ENCODE results near the gene PPP6R3. TPM values are rescaled to one million over a fixed set of nuclear protein-coding genes. Genes with fewer than 3 reads are reported as not detected.

PPP6R3 gene
- total RNA-seq, 1 donor from 2014 or later, result 86.6 TPM

DNA sequence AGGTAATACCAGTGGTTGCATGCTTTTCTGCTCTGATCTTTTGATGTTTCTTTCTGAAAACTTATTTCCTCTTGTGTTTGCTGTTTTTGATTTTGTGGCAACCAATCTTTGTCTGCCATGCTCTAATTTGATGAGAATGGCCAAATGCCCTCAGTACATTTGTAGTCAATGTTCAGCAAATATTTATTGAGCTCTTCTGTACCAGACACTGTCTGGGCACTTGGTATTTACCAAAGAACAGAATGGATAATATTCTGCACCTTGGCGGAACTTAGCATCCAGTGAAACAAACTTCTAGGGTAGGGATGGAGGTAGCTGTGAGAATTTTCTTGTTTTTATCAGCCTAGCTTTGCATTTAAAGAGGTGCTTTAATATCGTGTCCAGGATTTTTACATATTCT is 19.6 kb downstream of the PPP6R3 start:
- Mint-ChIP-seq H3K9me3 (ENCODE audit: unreplicated experiment) (no peaks in the 10 kb centered on the region), H3K4me1 (ENCODE audit: unreplicated experiment) (peaks cover 27% of the 10 kb centered on the region), H3K4me3 (ENCODE audit: unreplicated experiment) (no peak overlapping the region), H3K27me3 (ENCODE audit: unreplicated experiment) (no peaks in the 10 kb centered on the region), H3K36me3 (ENCODE audit: unreplicated experiment) (peaks cover 7% of the 10 kb centered on the region), H3K27ac (ENCODE audit: unreplicated experiment) (no peak overlapping the region)
- TF ChIP-seq, protein P1, sequence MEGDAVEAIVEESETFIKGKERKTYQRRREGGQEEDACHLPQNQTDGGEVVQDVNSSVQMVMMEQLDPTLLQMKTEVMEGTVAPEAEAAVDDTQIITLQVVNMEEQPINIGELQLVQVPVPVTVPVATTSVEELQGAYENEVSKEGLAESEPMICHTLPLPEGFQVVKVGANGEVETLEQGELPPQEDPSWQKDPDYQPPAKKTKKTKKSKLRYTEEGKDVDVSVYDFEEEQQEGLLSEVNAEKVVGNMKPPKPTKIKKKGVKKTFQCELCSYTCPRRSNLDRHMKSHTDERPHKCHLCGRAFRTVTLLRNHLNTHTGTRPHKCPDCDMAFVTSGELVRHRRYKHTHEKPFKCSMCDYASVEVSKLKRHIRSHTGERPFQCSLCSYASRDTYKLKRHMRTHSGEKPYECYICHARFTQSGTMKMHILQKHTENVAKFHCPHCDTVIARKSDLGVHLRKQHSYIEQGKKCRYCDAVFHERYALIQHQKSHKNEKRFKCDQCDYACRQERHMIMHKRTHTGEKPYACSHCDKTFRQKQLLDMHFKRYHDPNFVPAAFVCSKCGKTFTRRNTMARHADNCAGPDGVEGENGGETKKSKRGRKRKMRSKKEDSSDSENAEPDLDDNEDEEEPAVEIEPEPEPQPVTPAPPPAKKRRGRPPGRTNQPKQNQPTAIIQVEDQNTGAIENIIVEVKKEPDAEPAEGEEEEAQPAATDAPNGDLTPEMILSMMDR (IDR thresholded peaks at IDR 0.05), result no peak
- no peak for DNase-seq (ENCODE audit: extremely low spot score, unreplicated experiment)

DNA sequence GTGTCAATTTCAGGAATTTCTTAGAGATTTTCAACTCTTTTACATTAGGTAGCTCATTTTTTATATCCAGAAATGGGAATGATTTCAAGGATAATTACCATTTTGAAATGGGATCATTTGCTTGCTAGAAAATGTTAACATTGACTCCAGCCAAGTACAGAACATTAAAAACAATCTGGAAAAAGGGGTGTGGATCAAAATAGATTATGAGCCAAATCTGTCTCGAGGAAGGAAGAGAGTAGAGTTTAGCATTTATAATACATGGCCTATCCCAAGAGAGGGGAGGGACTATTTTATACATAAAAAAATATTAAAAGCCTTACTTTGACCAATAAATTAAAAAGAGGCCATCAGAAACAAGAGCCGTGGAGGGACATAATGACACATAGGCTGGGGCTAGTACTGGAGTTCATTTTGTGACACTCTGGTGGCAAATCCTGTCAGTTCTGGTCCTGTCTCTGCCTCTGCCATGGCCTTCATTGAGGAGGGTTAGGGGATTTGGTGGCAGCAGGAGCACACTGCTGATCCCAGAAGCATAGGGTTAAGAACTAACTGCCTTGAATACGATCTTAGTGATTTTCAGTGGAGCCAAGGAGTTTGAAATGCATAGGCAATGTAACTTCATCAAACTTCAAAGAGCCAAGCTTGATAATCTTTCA is 20.4 kb downstream of the PPP6R3 start:
- Mint-ChIP-seq H3K27me3 (ENCODE audit: unreplicated experiment) (no peaks in the 10 kb centered on the region), H3K36me3 (ENCODE audit: unreplicated experiment) (peaks cover 7% of the 10 kb centered on the region), H3K27ac (ENCODE audit: unreplicated experiment) (no peak overlapping the region), H3K4me1 (ENCODE audit: unreplicated experiment) (peaks cover 26% of the 10 kb centered on the region), H3K4me3 (ENCODE audit: unreplicated experiment) (no peak overlapping the region), H3K9me3 (ENCODE audit: unreplicated experiment) (no peaks in the 10 kb centered on the region)
- no peak for DNase-seq (ENCODE audit: extremely low spot score, unreplicated experiment)
- TF ChIP-seq, protein P1 (IDR thresholded peaks at IDR 0.05), result no peak

DNA sequence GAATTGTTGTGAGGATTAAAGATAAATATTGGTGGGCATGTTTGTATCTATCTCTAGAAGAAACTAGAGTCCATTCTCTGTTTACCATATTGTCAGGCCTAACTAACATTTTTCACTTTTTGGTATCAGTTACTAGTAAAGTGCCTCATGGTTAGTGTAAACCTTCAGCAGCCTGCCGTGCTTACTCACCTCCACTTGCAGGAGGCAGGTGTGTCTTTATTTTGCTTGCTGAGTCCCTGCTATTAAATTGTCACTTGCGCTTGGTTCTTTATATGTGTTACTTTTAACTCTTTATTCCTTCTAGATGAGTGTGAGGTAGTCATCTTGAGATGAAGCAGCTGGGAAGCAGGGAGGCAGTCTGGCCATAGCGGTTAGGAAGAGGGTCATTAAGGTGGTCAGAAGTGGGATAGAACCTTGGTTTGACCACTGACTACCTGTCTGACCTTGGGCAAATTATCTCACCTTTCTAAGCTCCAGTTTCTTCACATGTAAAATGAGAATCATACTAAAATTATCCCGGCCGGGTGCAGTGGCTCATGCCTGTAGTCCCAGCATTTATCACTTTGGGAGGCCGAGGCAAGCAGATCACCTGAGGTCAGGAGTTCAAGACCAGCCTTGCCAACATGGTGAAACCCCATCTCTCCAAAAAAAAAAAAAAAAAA is 21.2 kb downstream of the PPP6R3 start:
- no peaks in the 10 kb centered on the region for H3K27me3 Mint-ChIP-seq (ENCODE audit: unreplicated experiment)
- H3K4me3 Mint-ChIP-seq (ENCODE audit: unreplicated experiment), result no peak overlapping the region
- H3K9me3 Mint-ChIP-seq (ENCODE audit: unreplicated experiment), result no peaks in the 10 kb centered on the region
- H3K4me1 Mint-ChIP-seq (ENCODE audit: unreplicated experiment), result peaks cover 28% of the 10 kb centered on the region
- H3K36me3 Mint-ChIP-seq (ENCODE audit: unreplicated experiment), result peaks cover 8% of the 10 kb centered on the region
- TF ChIP-seq, protein P1 (IDR thresholded peaks at IDR 0.05), result no peak
- H3K27ac Mint-ChIP-seq (ENCODE audit: unreplicated experiment), result no peak overlapping the region
- DNase-seq (ENCODE audit: extremely low spot score, unreplicated experiment), result no peak

DNA sequence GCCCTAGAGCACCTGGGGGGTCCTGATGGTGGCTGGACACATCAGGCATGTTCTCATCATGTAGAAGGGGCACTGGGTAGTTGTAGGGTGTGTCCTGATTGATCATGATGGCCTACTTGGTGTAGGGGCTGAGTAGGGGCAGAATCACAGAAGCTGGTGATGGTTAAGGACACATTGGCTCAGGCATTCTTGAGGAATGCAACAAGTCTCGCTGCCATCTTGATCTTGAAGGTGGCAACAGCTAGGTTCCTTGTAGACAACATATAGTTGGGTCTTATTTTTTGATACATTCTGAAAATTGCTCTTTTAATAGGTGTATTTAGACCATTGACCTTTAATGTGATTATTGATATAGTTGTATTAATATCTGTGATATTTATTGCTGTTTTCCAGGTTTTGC is 28.1 kb downstream of the PPP6R3 start:
- peaks cover 26% of the 10 kb centered on the region for H3K4me1 Mint-ChIP-seq (ENCODE audit: unreplicated experiment)
- no peak overlapping the region for H3K4me3 Mint-ChIP-seq (ENCODE audit: unreplicated experiment)

DNA sequence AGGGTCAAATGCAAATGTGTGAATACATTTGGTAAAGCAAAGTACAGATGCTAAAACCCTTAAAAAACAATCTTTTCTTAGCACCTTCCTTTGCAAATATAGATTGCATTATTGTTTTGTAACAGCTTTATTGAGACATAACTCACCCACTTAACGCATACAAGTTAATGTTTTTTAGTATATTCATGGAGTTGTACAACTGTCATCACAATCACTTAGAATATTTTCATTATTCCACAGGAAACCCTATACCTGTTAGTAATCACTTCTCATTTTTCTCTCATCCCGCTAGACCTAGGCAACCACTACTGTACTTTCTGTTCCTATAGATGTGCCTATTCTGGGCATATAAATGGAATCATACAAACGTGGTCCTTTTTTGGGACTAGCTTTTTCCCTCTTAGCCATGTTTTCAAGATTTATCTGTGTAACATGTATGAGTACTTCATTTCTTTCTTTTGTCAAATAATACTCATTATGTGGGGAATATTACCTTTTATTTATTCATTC is 34.7 kb downstream of the PPP6R3 start:
- DNase-seq (ENCODE audit: extremely low spot score, unreplicated experiment), result no peak
- no peak overlapping the region for H3K4me3 Mint-ChIP-seq (ENCODE audit: unreplicated experiment)
- no peaks in the 10 kb centered on the region for H3K9me3 Mint-ChIP-seq (ENCODE audit: unreplicated experiment)
- H3K36me3 Mint-ChIP-seq (ENCODE audit: unreplicated experiment), result no peaks in the 10 kb centered on the region
- no peak overlapping the region for H3K27ac Mint-ChIP-seq (ENCODE audit: unreplicated experiment)
- peaks cover 43% of the 10 kb centered on the region for H3K4me1 Mint-ChIP-seq (ENCODE audit: unreplicated experiment)
- TF ChIP-seq, protein P1 (IDR thresholded peaks at IDR 0.05), result no peak
- no peaks in the 10 kb centered on the region for H3K27me3 Mint-ChIP-seq (ENCODE audit: unreplicated experiment)

More for the DNA sequence above, 28.1 kb downstream of the PPP6R3 start:
- H3K27ac Mint-ChIP-seq (ENCODE audit: unreplicated experiment), result no peak overlapping the region
- H3K9me3 Mint-ChIP-seq (ENCODE audit: unreplicated experiment), result no peaks in the 10 kb centered on the region
- TF ChIP-seq, protein P1 (IDR thresholded peaks at IDR 0.05), result no peak
- no peak for DNase-seq (ENCODE audit: extremely low spot score, unreplicated experiment)
- no peaks in the 10 kb centered on the region for H3K27me3 Mint-ChIP-seq (ENCODE audit: unreplicated experiment)
- H3K36me3 Mint-ChIP-seq (ENCODE audit: unreplicated experiment), result peaks cover 4% of the 10 kb centered on the region
